Right ventricle myocardium superior (tissue), 1 donor: ENCODE measurements around the gene BICD1. TPM values are rescaled to one million over a fixed set of nuclear protein-coding genes. Genes with fewer than 3 reads are reported as not detected.

Experiments used
- ATAC-seq: fragments of 200-7000 bp; cut with Tn5 transposase; one replicate; pipeline ENCODE4 v1.9.1; 2020; ENCODE audit warnings: mild to moderate bottlenecking; ENCODE audit not compliant: poor library complexity
- DNase-seq: peaks from one replicate; pipeline ENCODE4 v3.0.0-alpha.2; 2020
- intact Hi-C: fragments of 100-400 bp; cut with DNase I; formaldehyde crosslinking; loops from one replicate; pipeline ENCODE4 v1.11.2; 2022
- total RNA-seq: library from RNA; stranded (reverse); fragmentation: NEBNext Ultra II Directional; extraction: Animal tissue kit (Norgen Biotek cat#: 25700); gene quantifications from one replicate; pipeline ENCODE4 v1.2.1, GENCODE V29; 2021
- donor health status: DM: no; HTN: yes; CAD: no; lungs with severe emphysema.

Gene BICD1
- total RNA-seq, 1 donor from 2014 or later = 3.5 TPM

- no peak for DNase-seq
- intact Hi-C loops = no loop called here
- ATAC-seq = no peak
These were observed 251.1 kb downstream of the BICD1 start for GRCh38 chr12:32357601-32358249.

DNA sequence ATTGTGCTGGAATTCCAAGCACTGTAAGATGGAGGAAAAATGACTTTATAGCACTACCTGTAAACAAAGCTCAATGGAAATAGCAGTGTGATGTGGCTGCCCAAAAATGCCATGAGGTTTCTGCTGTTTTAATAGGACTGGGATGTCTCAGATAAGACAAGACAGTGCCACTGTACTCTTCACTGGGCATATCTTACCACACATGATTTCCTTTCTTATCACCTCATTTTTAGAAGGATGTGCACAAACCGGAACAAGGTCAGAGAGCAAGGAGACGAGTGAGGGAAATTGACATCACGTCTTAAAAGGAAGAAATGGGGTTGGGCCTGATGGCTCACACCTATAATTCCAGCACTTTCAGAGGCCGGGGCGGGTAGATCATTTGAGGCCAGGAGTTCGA is 254.3 kb downstream of the BICD1 start:
- intact Hi-C loops = no loop called here
- no peak for ATAC-seq
- no peak for DNase-seq

DNA sequence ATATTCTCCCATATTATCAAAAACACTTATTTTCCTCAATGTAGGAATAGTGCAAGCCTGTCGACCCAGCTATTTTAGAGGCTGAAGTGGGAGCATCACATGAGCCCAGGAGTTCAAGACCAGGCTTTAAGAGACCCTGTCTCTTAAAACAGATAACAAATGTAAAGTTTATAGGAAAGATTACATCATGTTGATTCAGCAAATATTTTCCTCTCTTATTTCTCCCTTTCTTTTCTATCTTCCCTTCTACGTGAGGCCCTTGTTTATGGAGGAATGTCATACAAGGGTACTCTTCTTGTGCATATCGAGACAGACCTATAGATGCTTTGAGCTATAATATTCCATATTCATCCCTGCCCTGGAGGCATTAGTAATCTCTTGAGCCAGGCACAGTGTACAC is 256.2 kb downstream of the BICD1 start:
- DNase-seq = no peak
- ATAC-seq = no peak
- intact Hi-C loops = no loop called here

DNA sequence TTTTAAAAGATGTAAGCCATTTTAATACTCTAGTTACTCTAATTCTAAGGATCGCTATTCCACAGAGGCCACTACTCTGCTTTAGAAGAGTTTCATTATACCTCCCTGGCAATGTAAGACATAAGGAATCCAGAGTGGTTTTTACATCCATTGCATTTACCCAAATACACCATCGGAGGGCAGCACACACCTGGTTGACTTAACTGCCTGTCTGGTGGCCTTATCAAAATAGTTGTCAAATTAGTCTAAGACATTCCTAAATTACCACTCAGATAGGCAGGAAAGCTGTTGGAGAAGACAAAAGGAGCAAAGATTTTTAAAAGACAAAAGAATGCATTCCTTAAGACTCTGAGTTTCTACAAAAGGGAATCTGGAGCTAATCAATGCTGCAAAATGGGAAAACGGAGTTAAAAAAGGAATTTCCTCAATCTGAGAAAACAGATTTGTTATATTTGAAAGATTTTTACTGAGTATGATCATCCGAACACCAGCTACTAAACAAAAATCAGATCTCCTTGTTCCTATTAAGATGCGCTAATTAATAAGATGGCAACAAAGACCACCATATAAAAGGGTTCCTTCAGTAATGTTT is 258.9 kb downstream of the BICD1 start:
- DNase-seq (no peak), ATAC-seq (peak; percentile 85)

GRCh38 chr12:32366714-32367113 is 260.1 kb downstream of the BICD1 start:
- intact Hi-C loops = loop anchor here (2.0 kb wide), 1 partner anchor 306 kb away; no protein-coding TSS in a partner anchor
- DNase-seq (no peak), ATAC-seq (no peak)

More for the DNA sequence above, 258.9 kb downstream of the BICD1 start:
- intact Hi-C loops = loop anchor here (2.0 kb wide), 1 partner anchor 307 kb away; no protein-coding TSS in a partner anchor

DNA sequence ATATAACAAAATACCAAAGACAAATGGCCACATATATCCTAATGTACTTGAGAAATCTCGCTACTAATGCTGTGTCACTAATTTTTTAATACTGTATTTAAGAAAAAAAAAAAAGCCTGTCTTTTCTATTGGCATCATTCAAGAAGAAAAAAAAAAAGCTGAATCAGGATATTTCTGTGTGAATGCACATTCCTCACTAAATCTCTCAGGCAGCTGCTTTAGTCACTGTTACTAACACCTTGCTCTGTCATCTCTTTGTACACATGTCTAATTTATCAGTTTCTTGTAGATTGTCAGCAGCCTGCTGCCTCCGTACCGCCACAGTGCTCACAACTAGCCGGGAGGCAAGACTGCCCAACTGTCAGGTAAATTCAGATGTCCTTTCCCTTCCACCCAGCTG is 260.7 kb downstream of the BICD1 start:
- ATAC-seq = no peak
- intact Hi-C loops = loop anchor here (2.0 kb wide), 1 partner anchor 305 kb away; no protein-coding TSS in a partner anchor
- no peak for DNase-seq

DNA sequence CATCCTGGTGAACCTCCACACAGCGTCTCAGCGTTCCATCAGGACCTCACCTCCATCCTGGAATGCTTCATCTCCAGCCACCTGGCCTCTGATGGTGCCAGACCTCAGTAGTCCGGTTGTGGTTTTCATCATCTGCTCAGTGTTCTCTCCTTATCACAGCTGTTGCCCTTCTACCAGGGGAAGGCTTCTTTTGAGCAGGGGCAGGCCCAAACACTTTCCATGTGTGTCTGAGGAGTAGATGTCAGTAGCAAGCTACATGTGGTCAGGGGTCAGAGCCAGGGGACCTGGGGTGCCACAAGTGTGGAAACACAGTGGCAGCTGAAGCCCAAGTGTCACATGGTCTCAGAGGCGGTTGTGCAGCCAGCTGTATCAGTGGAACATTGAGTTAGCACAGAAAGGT is 262.6 kb downstream of the BICD1 start:
- DNase-seq (no peak), ATAC-seq (no peak)
- intact Hi-C loops = no loop called here

DNA sequence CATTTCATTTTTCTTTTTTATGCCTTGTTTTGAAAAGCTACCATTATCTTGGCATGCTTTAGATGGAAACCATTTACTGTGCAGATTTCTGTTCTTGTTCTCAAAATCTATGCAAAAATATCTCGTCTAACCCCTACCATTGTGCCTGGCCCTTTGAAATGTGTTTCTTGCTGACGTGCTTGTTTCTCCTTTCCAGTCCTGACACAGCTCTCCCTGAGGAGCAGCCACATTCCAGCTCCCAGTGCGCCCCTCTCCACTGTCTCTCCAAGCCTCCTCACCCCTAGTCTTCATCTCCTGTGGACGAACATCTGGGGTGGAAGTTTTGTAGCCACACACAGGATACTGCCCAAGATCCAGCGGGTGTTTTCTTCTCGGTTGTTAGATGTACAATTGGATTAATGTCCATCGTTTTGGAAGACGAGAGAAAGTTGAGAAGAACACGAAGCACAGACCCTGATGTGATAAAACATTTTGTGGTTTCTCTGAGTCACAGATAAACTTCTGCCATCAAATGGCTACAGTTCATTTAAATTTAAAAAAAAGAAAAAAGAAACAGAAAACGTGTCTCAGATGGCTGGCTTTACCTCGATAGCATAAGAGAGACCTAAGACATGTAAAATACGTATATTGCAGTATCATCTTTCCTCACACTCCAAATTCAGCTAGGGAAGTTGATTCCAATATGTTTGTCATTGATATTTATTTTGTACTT is 270.9 kb downstream of the BICD1 start:
- intact Hi-C loops = no loop called here
- no peak for DNase-seq
- ATAC-seq = no peak

GRCh38 chr12:32379213-32379612 is 272.6 kb downstream of the BICD1 start:
- intact Hi-C loops = no loop called here
- no peak for DNase-seq
- no peak for ATAC-seq

- intact Hi-C loops = no loop called here
- no peak for ATAC-seq
- no peak for DNase-seq
These were observed 273.0 kb downstream of the BICD1 start for GRCh38 chr12:32379667-32380066.

DNA sequence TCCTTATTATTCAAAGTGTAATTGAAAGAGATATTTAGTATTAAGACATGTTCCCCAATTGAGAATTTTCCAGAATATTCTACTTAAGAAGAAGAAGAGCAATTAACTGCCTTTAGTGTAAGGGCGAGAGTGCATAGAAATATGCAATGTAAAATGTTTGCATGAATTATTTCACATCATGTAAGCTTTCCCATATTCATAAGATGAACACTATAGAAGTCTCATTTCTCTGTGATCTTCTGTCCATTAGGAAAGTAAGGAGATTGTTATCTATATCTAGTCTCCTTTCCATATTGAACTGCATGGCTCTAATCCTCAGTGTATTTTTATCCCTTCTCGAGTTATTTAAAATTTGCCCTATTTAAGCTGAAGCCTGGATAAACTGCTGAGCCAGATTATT is 275.6 kb downstream of the BICD1 start:
- DNase-seq (no peak), ATAC-seq (no peak)
- intact Hi-C loops = no loop called here

- intact Hi-C loops = no loop called here
- DNase-seq (peak; percentile 47), ATAC-seq (peak; percentile 86)
These were observed 284.0 kb downstream of the BICD1 start for GRCh38 chr12:32390572-32391219.

GRCh38 chr12:32395026-32395425 is 288.4 kb downstream of the BICD1 start:
- intact Hi-C loops = no loop called here
- DNase-seq (no peak), ATAC-seq (no peak)

DNA sequence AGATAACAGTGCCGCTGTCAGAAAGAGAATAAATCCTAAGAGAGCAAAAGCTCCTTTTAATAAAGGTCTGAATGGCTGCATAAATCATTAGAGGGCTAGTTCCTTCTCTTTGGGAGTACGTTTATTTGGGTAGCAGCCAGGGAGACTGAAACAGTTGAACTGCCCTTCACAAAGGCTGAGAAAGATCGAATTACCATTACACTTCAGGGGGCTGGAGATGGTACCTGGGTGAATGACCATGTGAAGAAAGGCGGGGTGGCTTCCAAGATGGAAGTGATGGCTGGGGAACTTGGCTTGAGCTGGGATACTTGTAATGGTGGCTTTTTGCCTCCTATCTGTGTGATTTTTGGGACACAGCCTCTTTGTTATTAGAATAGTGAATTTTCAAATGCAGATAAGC is 291.0 kb downstream of the BICD1 start:
- DNase-seq (no peak), ATAC-seq (no peak)
- intact Hi-C loops = no loop called here

GRCh38 chr12:32398181-32398580 is 291.5 kb downstream of the BICD1 start:
- DNase-seq = no peak
- intact Hi-C loops = no loop called here
- ATAC-seq = no peak

- DNase-seq = no peak
- ATAC-seq = no peak
- intact Hi-C loops = no loop called here
These were observed 292.2 kb downstream of the BICD1 start for GRCh38 chr12:32398816-32399369.

DNA sequence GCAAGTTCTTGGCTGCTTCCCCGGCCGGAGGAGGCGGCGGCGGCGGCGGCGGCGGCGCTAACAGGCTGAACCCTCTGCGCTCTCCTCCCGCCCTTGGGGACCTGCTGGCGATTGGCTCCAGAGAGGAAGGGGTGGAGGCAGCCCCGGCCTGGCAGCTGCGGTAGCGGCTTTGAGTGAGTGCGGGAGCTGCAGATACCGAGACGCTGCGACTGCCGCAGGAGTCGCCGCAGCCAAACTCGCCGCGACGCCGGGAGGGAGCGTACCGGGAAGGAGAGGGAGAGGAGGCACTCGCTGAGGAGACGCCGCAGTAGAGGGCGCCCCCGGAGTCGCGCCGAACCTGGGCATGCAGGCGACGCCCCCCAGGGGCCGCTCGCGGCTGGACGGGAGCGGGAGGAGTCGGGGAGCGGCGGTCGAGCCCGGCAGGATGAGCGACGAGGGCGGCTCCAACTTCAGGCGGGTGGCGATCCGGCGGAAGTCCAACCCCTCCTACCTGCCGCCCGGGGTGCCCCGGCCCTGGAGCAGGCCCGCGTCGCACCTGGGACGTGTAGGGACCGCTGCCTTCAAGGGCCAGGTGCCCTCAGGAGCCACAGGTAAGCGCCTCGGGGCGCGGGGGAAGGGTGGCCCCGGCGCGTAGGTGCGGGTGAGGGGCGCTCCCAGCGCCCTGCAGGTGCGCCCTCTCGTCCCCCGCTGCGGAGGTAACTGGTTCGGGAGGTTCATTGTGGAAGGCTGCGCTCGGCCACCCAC is 292.9 kb downstream of the BICD1 start, which contains the start of gene FGD4:
Gene FGD4 (plus strand): TSS at position 189 of the 744 bp plus-strand sequence.
- intact Hi-C loops = no loop called here
- DNase-seq (peak; percentile 94), ATAC-seq (peak; percentile 97)

GRCh38 chr12:32400114-32400672 is 293.5 kb downstream of the BICD1 start:
- no peak for DNase-seq
- peak; percentile 44 for ATAC-seq
- intact Hi-C loops = no loop called here
